Prostate gland (tissue), 2 donors: ENCODE measurements around the gene TGM2.

Source experiments
- CTCF ChIP-seq, 4 experiments: fragments of 200-600 bp in 2 of 4; fragments of 450-650 bp in 2 of 4; sonication (generic) in 2 of 4; IDR thresholded peaks; 1 replicate in 3 of 4; 2 replicates in 1 of 4; pipeline ENCODE4 v1.5.1; 2016 to 2019; ENCODE audit warnings: antibody characterized with exemption in 4 of 4, mild to moderate bottlenecking in 2 of 4, moderate library complexity in 2 of 4
- POLR2AphosphoS5 ChIP-seq: sonication (generic); formaldehyde crosslinking; IDR thresholded peaks from one replicate; pipeline ENCODE4 v1.6.1; 2017; ENCODE audit warnings: antibody characterized with exemption

GRCh38 chr20:38172408-38172807 is 7.3 kb upstream of the TGM2 start:
- no peak for TF ChIP-seq CTCF (IDR thresholded peaks at IDR 0.05)
- no peak for TF ChIP-seq POLR2AphosphoS5
